Motor neuron (in vitro differentiated cells): Measurements from ENCODE around the gene C7. TPM values are rescaled to one million over a fixed set of nuclear protein-coding genes. Genes with fewer than 3 reads are reported as not detected.
"Not testable (repeated sequence)": the region's sequence is repeated elsewhere in the genome, so short reads cannot be mapped to it uniquely, and the experiment has no call there.

ENCODE experiments used
- ATAC-seq, 8 experiments: fragments of 200-7000 bp; cut with Tn5 transposase; replicated peaks in 6 of 8; 2 replicates each; pipeline ENCODE4 v1.8.0; 2021; ENCODE audit warnings: mild to moderate bottlenecking in 8 of 8, moderate library complexity in 8 of 8
- H3K27ac ChIP-seq, 2 donors: fragments of 250-450 bp; sonication (Bioruptor Pico); 2 replicates each; pipeline ENCODE4 v1.9.0; 2021; ENCODE audit warnings: antibody characterized with exemption in 2 of 2, mild to moderate bottlenecking in 2 of 2, moderate library complexity in 1 of 2
- H3K4me1 ChIP-seq, 2 donors: fragments of 250-450 bp; sonication (Bioruptor Pico); replicated peaks in 1 of 2; 2 replicates each; pipeline ENCODE4 v1.6.1; 2021; ENCODE audit warnings: antibody characterized with exemption in 2 of 2, mild to moderate bottlenecking in 2 of 2, moderate library complexity in 1 of 2
- H3K4me3 ChIP-seq, 5 donors: fragments of 250-450 bp; sonication (Bioruptor Pico); 2 replicates each; pipeline ENCODE4 v1.9.0; 2021; ENCODE audit warnings: antibody characterized with exemption in 5 of 5, mild to moderate bottlenecking in 5 of 5, moderate library complexity in 4 of 5
- WGBS, 10 experiments: fragments of 450-650 bp; shearing (Covaris generic); methylation state at CpG; one replicate each; pipeline ENCODE4 v1.0.0; 2022; 5-methylcytosine and 5-hydroxymethylcytosine counted together
- in situ Hi-C, 9 experiments: fragments of 400-800 bp; cut with MboI; loops; one replicate each; pipeline ENCODE4 v1.15.0; 2021; ENCODE audit warnings: low sequenced_read_pairs in 9 of 9, low pct_unique_long_range_greater_than_20kb in 2 of 9; ENCODE audit not compliant: unreplicated experiment in 9 of 9
- total RNA-seq, 8 experiments: library from RNA; unstranded; fragments of 300-600 nt; gene quantifications; 2 replicates each; pipeline versions ENCODE4 v1.2.3 to v1.2.4, GENCODE V29; 2022

C7 gene
- total RNA-seq: 100 to 1,000 TPM in 1 of 8 experiments, 1 to 10 TPM in 1, under 1 TPM in 2, not detected in 4; 0.33 to 504 (median 1.6) TPM

- Histone ChIP-seq H3K27ac (no peak within 1 kb of the TSS), H3K4me3 (no peak within 1 kb of the TSS), H3K4me1 (no peaks in the 10 kb centered on the region)
- ATAC-seq: no peak
- in situ Hi-C loops: loop anchor here in 3 of 9 experiments (25.0 kb wide), 6 partner anchors 203 to 928 kb away; partner anchors contain the start of gene PLCXD3 (in 1 of the 3)
- WGBS, 10 experiments: 7 to 60% (median 33%) methylated on average over 1 to 3 of the region's 3 CpGs; no CpG with 5 or more reads in 4 of the 10 experiments
Observed at GRCh38 chr5:40909264-40909663, at the start of gene C7. Gene C7 (plus strand): TSS chr5:40909497. CDS start chr5:40909611, 114 bp downstream.

GRCh38 chr5:40860711-40861110 is 48.6 kb upstream of the C7 start:
- Histone ChIP-seq H3K4me3 (no peak overlapping the region), H3K27ac (no peak overlapping the region), H3K4me1 (no peaks in the 10 kb centered on the region)
- ATAC-seq: no peak
- in situ Hi-C loops: no loop called here

GRCh38 chr5:40865004-40865403 is 44.3 kb upstream of the C7 start:
- in situ Hi-C loops, H3K27ac ChIP-seq, H3K4me1 ChIP-seq, ATAC-seq, H3K4me3 ChIP-seq: not testable (repeated sequence)
- 0 to 100% (median 75%) methylated on average over 1 to 4 of the region's 5 CpGs; no CpG with 5 or more reads in 1 of the 10 experiments for WGBS, 10 experiments

GRCh38 chr5:40866844-40867243 is 42.5 kb upstream of the C7 start:
- in situ Hi-C loops: no loop called here
- WGBS, 10 experiments: 39 to 94% (median 79%) methylated on average over 1 to 5 of the region's 5 CpGs; no CpG with 5 or more reads in 2 of the 10 experiments
- Histone ChIP-seq H3K4me1 (no peaks in the 10 kb centered on the region), H3K4me3 (no peak overlapping the region), H3K27ac (no peak overlapping the region)
- ATAC-seq: no peak

- peak in 2 of 8 experiments; percentile 70 to 76 for ATAC-seq
- WGBS, 10 experiments: 0 to 100% (median 70%) methylated on average over 1 of the region's 1 CpG; no CpG with 5 or more reads in 4 of the 10 experiments
- Histone ChIP-seq H3K4me3 (no peak overlapping the region), H3K4me1 (no peaks in the 10 kb centered on the region), H3K27ac (no peak overlapping the region)
- in situ Hi-C loops: no loop called here
Observed at GRCh38 chr5:40869384-40869783, 39.9 kb upstream of the C7 start.

- Histone ChIP-seq H3K27ac (no peak overlapping the region), H3K4me3 (no peak overlapping the region), H3K4me1 (no peaks in the 10 kb centered on the region)
- 11 to 83% (median 57%) methylated on average over 1 to 4 of the region's 4 CpGs for WGBS, 10 experiments
- in situ Hi-C loops: no loop called here
- peak in 2 of 8 experiments; percentile 78 for ATAC-seq
Observed at GRCh38 chr5:40871177-40871576, 38.1 kb upstream of the C7 start.

GRCh38 chr5:40872253-40872652 is 37.0 kb upstream of the C7 start:
- 50 to 100% (median 70%) methylated on average over 1 to 6 of the region's 8 CpGs; no CpG with 5 or more reads in 2 of the 10 experiments for WGBS, 10 experiments
- ATAC-seq, H3K4me3 ChIP-seq, H3K4me1 ChIP-seq, in situ Hi-C loops, H3K27ac ChIP-seq: not testable (repeated sequence)

GRCh38 chr5:40873286-40873880 is 35.9 kb upstream of the C7 start:
- 44 to 93% (median 79%) methylated on average over 1 to 3 of the region's 3 CpGs; no CpG with 5 or more reads in 2 of the 10 experiments for WGBS, 10 experiments
- in situ Hi-C loops: no loop called here
- H3K4me3 ChIP-seq: no peak overlapping the region
- no peaks in the 10 kb centered on the region for H3K4me1 ChIP-seq
- ATAC-seq: no peak
- no peak overlapping the region for H3K27ac ChIP-seq

- Histone ChIP-seq H3K4me1 (no peaks in the 10 kb centered on the region), H3K27ac (no peak overlapping the region), H3K4me3 (no peak overlapping the region)
- in situ Hi-C loops: loop anchor here in 2 of 9 experiments (25.0 kb wide), 1 partner anchor 1289 kb away; no protein-coding TSS in a partner anchor
- no peak for ATAC-seq
- WGBS, 10 experiments: 10 to 100% (median 65%) methylated on average over 1 to 2 of the region's 3 CpGs; no CpG with 5 or more reads in 4 of the 10 experiments
Observed at GRCh38 chr5:40875958-40876357, 33.3 kb upstream of the C7 start.

- no peak for ATAC-seq
- 47 to 100% (median 89%) methylated on average over 1 to 6 of the region's 6 CpGs for WGBS, 10 experiments
- in situ Hi-C loops: loop anchor here in 2 of 9 experiments (25.0 kb wide), 1 partner anchor 1290 kb away; no protein-coding TSS in a partner anchor
- H3K27ac ChIP-seq: no peak overlapping the region
- no peak overlapping the region for H3K4me3 ChIP-seq
- no peaks in the 10 kb centered on the region for H3K4me1 ChIP-seq
Observed at GRCh38 chr5:40877371-40877988, 31.8 kb upstream of the C7 start.

GRCh38 chr5:40879163-40879942 is 29.9 kb upstream of the C7 start:
- 17 to 51% (median 27%) methylated on average over 5 to 10 of the region's 10 CpGs for WGBS, 10 experiments
- H3K4me3 ChIP-seq: no peak overlapping the region
- H3K4me1 ChIP-seq: no peaks in the 10 kb centered on the region
- H3K27ac ChIP-seq: no peak overlapping the region
- ATAC-seq: peak in 3 of 8 experiments; percentile 38 to 51 (median 40)
- in situ Hi-C loops: loop anchor here in 2 of 9 experiments (25.0 kb wide), 1 partner anchor 1292 kb away; no protein-coding TSS in a partner anchor

- H3K4me3 ChIP-seq: no peak overlapping the region
- WGBS, 10 experiments: 60 to 80% (median 74%) methylated on average over 1 to 2 of the region's 4 CpGs; no CpG with 5 or more reads in 7 of the 10 experiments
- ATAC-seq: no peak
- H3K4me1 ChIP-seq: no peaks in the 10 kb centered on the region
- H3K27ac ChIP-seq: no peak overlapping the region
- in situ Hi-C loops: loop anchor here in 2 of 9 experiments (25.0 kb wide), 1 partner anchor 1295 kb away; no protein-coding TSS in a partner anchor
Observed at GRCh38 chr5:40882291-40882690, 27.0 kb upstream of the C7 start.

GRCh38 chr5:40883051-40883450 is 26.2 kb upstream of the C7 start:
- H3K27ac ChIP-seq, H3K4me3 ChIP-seq, H3K4me1 ChIP-seq, ATAC-seq: not testable (repeated sequence)
- in situ Hi-C loops: loop anchor here in 2 of 9 experiments (25.0 kb wide), 1 partner anchor 1296 kb away; no protein-coding TSS in a partner anchor
- 0 to 50% (median 39%) methylated on average over 1 of the region's 1 CpG; no CpG with 5 or more reads in 6 of the 10 experiments for WGBS, 10 experiments
